GM12875 (cell line): ENCODE measurements around the gene MAP7D3.

Experiments
- H3K4me3 ChIP-seq: one replicate; pipeline ENCODE4 v1.5.1; 2011; ENCODE audit warnings: low read depth, low read length, control low read depth
- TF ChIP-seq, protein P1 (sequence below): IDR thresholded peaks from 2 replicates; pipeline ENCODE4 v1.5.1; 2011; ENCODE audit warnings: low read depth, mild to moderate bottlenecking, control low read depth, inconsistent platforms, low read length, moderate library complexity, borderline replicate concordance; ENCODE audit not compliant: insufficient read depth

MAP7D3 gene

DNA sequence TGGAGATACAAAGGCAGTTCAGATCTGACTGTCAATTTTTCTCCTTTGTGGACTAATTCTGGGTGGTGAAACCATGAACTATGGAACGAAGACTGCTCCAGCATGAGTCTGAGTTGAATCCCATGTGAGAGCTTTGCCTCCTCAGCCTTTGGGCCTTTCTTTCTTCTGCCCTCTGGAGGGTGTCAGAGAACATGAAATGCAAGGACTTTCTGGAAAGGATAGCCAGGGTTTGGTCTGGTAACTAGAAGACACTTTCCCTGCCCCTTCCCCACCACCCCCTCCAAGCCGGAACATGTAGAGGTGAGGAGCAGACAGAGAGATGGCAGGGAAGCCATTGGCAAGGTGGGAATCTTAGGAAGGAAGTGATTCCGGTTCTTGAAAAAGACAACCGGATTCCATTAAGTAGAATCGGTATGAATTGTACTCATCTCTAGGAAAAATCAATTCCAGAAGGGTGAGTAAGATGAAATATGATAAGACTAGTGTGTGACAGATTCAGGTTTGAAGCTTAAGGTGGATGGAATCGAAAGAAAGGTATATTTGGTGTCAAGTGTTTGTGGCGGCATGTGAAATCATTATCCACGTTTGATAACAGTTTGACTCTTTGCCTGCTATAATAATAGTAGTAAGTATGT, 84.9 kb downstream of the MAP7D3 start:
- TF ChIP-seq, protein P1, sequence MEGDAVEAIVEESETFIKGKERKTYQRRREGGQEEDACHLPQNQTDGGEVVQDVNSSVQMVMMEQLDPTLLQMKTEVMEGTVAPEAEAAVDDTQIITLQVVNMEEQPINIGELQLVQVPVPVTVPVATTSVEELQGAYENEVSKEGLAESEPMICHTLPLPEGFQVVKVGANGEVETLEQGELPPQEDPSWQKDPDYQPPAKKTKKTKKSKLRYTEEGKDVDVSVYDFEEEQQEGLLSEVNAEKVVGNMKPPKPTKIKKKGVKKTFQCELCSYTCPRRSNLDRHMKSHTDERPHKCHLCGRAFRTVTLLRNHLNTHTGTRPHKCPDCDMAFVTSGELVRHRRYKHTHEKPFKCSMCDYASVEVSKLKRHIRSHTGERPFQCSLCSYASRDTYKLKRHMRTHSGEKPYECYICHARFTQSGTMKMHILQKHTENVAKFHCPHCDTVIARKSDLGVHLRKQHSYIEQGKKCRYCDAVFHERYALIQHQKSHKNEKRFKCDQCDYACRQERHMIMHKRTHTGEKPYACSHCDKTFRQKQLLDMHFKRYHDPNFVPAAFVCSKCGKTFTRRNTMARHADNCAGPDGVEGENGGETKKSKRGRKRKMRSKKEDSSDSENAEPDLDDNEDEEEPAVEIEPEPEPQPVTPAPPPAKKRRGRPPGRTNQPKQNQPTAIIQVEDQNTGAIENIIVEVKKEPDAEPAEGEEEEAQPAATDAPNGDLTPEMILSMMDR, result no peak
- H3K4me3 ChIP-seq, result no peak overlapping the region

DNA sequence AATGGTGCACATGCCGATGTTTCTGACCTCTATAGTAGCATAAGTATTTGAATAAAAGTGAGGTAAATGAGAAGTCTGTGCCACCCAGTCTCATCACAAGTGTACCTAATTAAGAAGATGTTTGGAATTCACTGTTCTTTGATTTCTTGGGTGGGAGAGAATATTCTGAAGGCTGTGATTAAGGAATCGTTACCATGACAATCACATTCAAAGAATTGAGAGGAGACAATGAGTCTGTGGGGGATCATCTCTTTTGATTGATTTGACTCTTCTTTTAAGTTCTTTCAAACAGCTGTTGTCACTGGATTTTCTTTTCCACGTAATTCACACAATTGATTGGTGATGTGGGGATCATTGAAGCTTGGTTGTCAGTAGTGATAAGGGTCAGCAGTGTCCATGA, 85.8 kb downstream of the MAP7D3 start:
- TF ChIP-seq, protein P1, result no peak
- no peak overlapping the region for H3K4me3 ChIP-seq

DNA sequence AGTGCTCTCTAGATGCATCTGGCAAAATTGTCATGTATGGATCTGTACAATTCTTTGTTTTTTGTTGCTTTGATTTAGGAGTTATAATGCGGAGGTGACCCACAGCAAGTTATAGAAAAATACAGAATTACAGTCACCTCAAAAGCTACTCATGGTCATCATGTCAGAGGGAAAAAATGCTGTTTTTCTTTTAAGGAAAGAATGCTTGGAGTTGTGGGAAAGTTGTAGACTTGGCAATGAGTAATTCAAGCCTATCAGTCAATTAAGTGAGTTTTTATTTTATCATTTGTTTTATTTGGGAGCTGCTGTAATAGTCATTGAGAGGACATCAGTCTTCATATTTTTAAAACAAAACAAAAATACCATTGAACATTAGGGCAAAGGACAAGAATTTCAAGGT, 87.5 kb downstream of the MAP7D3 start:
- H3K4me3 ChIP-seq, result no peak overlapping the region
- TF ChIP-seq, protein P1, result no peak
